ENCODE measurements around the gene MAP7.

- no peak for TF ChIP-seq CTCF (conservative IDR thresholded peaks at IDR 0.05)
- TF ChIP-seq EZH2 (IDR thresholded peaks at IDR 0.05; ENCODE audit: low read depth), result no peak
These were observed 202.4 kb downstream of the MAP7 start for GRCh38 chr6:136347847-136348246.

All from PC-9 (cell line).